ENCODE data around the gene PNPT1. TPM values are rescaled to one million over a fixed set of nuclear protein-coding genes. Genes with fewer than 3 reads are reported as not detected.

Gene PNPT1
- total and polyA plus RNA-seq, 2 of the 13 experiments (the other 11 are each of a cell fraction or from before 2014, with no cell fraction given): 23.4 to 61.0 TPM

DNA sequence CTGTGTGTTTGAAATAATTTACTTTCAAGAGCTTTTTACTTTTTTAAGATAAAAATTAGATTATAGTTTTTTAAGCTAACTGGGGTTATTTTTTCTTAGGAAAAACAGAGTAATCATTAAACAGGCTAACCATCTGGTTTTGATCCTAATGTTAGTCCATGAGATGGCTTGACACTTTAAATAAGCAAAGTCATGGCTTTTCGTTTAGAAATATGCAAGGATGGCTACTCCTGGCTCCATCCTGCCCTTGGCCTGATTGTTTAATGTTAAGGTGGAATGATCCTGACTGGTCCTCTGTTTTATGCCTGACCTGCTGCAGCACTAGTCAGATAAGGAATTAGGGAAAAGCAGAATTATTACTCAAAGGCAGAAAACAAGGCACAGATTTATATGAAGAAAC lies 39.7 kb upstream of the PNPT1 start:
- H3K27me3 ChIP-seq (ENCODE audit: control insufficient read depth in 1 of 2, insufficient read depth in 2 of 2, low read length in 2 of 2): no peaks in the 10 kb centered on the region
- H3K27ac ChIP-seq (ENCODE audit: extremely low read length, insufficient read depth, low read length): no peak overlapping the region
- H3K4me3 ChIP-seq (replicated peaks in 1 of 3; ENCODE audit: insufficient read depth in 1 of 3, low read depth in 2 of 3, low read length in 3 of 3): no peak overlapping the region
- no peak overlapping the region for H3K9ac ChIP-seq (ENCODE audit: insufficient read depth, low read depth, low read length)
- no peak for FAIRE-seq
- H3K79me2 ChIP-seq (ENCODE audit: insufficient read depth, low read length): no peaks in the 10 kb centered on the region
- no peaks in the 10 kb centered on the region for H4K20me1 ChIP-seq (ENCODE audit: insufficient read depth, low read length)
- WGBS (ENCODE audit: low lambda C conversion rate): 0% methylated on average over 1 of the region's 1 CpG
- no peak overlapping the region for H2AFZ ChIP-seq (ENCODE audit: low read length)
- BruUV-seq (replicated peaks): no TSS peak
- intact Hi-C loops (cut with micrococcal nuclease; ENCODE audit: unreplicated experiment) (no loop called here), in situ Hi-C loops (cut with HindIII; ENCODE audit: extremely low pct_ligation_motif_present, low pct_unique_long_range_greater_than_20kb) (no loop called here)
- H3K36me3 ChIP-seq (replicated peaks in 1 of 2; ENCODE audit: control insufficient read depth in 1 of 2, insufficient read depth in 2 of 2, low read length in 2 of 2): no peaks in the 10 kb centered on the region
- no peaks in the 10 kb centered on the region for H3K4me1 ChIP-seq (ENCODE audit: insufficient read depth, low read length)
- ATAC-seq: no peak
- ChIA-PET POLR2A (no interaction called here), CTCF (ENCODE audit: low intra/inter-chr PET ratio, low total read pairs) (no interaction called here)
- H3K4me2 ChIP-seq (ENCODE audit: low read depth, low read length): no peak overlapping the region
- DNase-seq (ENCODE audit: low spot score): no peak
- no peaks in the 10 kb centered on the region for H3K9me3 ChIP-seq (ENCODE audit: low read length)
- TF ChIP-seq, protein P1, sequence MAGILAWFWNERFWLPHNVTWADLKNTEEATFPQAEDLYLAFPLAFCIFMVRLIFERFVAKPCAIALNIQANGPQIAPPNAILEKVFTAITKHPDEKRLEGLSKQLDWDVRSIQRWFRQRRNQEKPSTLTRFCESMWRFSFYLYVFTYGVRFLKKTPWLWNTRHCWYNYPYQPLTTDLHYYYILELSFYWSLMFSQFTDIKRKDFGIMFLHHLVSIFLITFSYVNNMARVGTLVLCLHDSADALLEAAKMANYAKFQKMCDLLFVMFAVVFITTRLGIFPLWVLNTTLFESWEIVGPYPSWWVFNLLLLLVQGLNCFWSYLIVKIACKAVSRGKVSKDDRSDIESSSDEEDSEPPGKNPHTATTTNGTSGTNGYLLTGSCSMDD (CRISPR knock-in tag; IDR thresholded peaks at IDR 0.05): no peak
- TF ChIP-seq MTA3 (CRISPR knock-in tag; IDR thresholded peaks at IDR 0.05) (no peak), ZNF7 (CRISPR knock-in tag; IDR thresholded peaks at IDR 0.05) (no peak), HOXA9 (CRISPR knock-in tag; IDR thresholded peaks at IDR 0.05; ENCODE audit: borderline replicate concordance) (no peak), IKZF1 (IDR thresholded peaks at IDR 0.05) (no peak), CENPT (CRISPR knock-in tag; IDR thresholded peaks at IDR 0.05; ENCODE audit: low read depth) (no peak), FOXJ3 (CRISPR knock-in tag; IDR thresholded peaks at IDR 0.05; ENCODE audit: borderline replicate concordance) (no peak), ZNF598 (CRISPR knock-in tag; IDR thresholded peaks at IDR 0.05; ENCODE audit: borderline replicate concordance) (no peak), NKX3-1 (CRISPR knock-in tag; IDR thresholded peaks at IDR 0.05) (no peak), JUNB (CRISPR knock-in tag; IDR thresholded peaks at IDR 0.05; ENCODE audit: borderline replicate concordance) (no peak), ZKSCAN8 (CRISPR knock-in tag; IDR thresholded peaks at IDR 0.05; ENCODE audit: borderline replicate concordance) (no peak)
- TF ChIP-seq, protein P2, sequence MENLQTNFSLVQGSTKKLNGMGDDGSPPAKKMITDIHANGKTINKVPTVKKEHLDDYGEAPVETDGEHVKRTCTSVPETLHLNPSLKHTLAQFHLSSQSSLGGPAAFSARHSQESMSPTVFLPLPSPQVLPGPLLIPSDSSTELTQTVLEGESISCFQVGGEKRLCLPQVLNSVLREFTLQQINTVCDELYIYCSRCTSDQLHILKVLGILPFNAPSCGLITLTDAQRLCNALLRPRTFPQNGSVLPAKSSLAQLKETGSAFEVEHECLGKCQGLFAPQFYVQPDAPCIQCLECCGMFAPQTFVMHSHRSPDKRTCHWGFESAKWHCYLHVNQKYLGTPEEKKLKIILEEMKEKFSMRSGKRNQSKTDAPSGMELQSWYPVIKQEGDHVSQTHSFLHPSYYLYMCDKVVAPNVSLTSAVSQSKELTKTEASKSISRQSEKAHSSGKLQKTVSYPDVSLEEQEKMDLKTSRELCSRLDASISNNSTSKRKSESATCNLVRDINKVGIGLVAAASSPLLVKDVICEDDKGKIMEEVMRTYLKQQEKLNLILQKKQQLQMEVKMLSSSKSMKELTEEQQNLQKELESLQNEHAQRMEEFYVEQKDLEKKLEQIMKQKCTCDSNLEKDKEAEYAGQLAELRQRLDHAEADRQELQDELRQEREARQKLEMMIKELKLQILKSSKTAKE (CRISPR knock-in tag; IDR thresholded peaks at IDR 0.05; ENCODE audit: borderline replicate concordance): no peak
- TF ChIP-seq, protein P3, sequence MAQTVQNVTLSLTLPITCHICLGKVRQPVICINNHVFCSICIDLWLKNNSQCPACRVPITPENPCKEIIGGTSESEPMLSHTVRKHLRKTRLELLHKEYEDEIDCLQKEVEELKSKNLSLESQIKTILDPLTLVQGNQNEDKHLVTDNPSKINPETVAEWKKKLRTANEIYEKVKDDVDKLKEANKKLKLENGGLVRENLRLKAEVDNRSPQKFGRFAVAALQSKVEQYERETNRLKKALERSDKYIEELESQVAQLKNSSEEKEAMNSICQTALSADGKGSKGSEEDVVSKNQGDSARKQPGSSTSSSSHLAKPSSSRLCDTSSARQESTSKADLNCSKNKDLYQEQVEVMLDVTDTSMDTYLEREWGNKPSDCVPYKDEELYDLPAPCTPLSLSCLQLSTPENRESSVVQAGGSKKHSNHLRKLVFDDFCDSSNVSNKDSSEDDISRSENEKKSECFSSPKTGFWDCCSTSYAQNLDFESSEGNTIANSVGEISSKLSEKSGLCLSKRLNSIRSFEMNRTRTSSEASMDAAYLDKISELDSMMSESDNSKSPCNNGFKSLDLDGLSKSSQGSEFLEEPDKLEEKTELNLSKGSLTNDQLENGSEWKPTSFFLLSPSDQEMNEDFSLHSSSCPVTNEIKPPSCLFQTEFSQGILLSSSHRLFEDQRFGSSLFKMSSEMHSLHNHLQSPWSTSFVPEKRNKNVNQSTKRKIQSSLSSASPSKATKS (CRISPR knock-in tag; IDR thresholded peaks at IDR 0.05): no peak
- TF ChIP-seq, protein P4, sequence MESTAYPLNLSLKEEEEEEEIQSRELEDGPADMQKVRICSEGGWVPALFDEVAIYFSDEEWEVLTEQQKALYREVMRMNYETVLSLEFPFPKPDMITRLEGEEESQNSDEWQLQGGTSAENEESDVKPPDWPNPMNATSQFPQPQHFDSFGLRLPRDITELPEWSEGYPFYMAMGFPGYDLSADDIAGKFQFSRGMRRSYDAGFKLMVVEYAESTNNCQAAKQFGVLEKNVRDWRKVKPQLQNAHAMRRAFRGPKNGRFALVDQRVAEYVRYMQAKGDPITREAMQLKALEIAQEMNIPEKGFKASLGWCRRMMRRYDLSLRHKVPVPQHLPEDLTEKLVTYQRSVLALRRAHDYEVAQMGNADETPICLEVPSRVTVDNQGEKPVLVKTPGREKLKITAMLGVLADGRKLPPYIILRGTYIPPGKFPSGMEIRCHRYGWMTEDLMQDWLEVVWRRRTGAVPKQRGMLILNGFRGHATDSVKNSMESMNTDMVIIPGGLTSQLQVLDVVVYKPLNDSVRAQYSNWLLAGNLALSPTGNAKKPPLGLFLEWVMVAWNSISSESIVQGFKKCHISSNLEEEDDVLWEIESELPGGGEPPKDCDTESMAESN (CRISPR knock-in tag; conservative IDR thresholded peaks at IDR 0.05): no peak
- TF ChIP-seq, protein P5, sequence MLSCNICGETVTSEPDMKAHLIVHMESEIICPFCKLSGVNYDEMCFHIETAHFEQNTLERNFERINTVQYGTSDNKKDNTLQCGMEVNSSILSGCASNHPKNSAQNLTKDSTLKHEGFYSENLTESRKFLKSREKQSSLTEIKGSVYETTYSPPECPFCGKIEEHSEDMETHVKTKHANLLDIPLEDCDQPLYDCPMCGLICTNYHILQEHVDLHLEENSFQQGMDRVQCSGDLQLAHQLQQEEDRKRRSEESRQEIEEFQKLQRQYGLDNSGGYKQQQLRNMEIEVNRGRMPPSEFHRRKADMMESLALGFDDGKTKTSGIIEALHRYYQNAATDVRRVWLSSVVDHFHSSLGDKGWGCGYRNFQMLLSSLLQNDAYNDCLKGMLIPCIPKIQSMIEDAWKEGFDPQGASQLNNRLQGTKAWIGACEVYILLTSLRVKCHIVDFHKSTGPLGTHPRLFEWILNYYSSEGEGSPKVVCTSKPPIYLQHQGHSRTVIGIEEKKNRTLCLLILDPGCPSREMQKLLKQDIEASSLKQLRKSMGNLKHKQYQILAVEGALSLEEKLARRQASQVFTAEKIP (CRISPR knock-in tag; IDR thresholded peaks at IDR 0.05; ENCODE audit: borderline replicate concordance): no peak
